Karpas-422 (cell line): Measurements from ENCODE around the gene DYNLT3. TPM values are rescaled to one million over a fixed set of nuclear protein-coding genes. Genes with fewer than 3 reads are reported as not detected.
A peak's percentile ranks its signal among the peaks of the same experiment; 100 is the strongest.

Experiments
- DNase-seq: peaks from one replicate; pipeline ENCODE4 v3.0.0-alpha.2; 2015
- H2AFZ ChIP-seq: fragments of 200-600 bp; sonication (generic); 2 replicates; pipeline ENCODE4 v1.6.1; 2014; ENCODE audit warnings: antibody characterized with exemption, low read length, mixed read lengths
- H3K27ac ChIP-seq: fragments of 200-600 bp; sonication (generic); 2 replicates; pipeline ENCODE4 v1.5.1; 2014; ENCODE audit warnings: mild to moderate bottlenecking, low read length, moderate library complexity
- H3K27me3 ChIP-seq: fragments of 200-600 bp; sonication (generic); 2 replicates; pipeline ENCODE4 v1.6.1; 2014; ENCODE audit warnings: low read length, mixed read lengths
- H3K36me3 ChIP-seq: fragments of 200-600 bp; sonication (generic); 2 replicates; pipeline ENCODE4 v1.6.1; 2014; ENCODE audit warnings: low read length, mixed read lengths; ENCODE audit not compliant: insufficient read depth
- H3K4me1 ChIP-seq: fragments of 200-600 bp; sonication (generic); 2 replicates; pipeline ENCODE4 v1.6.1; 2014; ENCODE audit warnings: mild to moderate bottlenecking, low read length, mixed read lengths
- H3K4me2 ChIP-seq: fragments of 200-600 bp; sonication (generic); 2 replicates; pipeline ENCODE4 v1.6.1; 2014; ENCODE audit warnings: low read length, low read depth, mild to moderate bottlenecking; ENCODE audit not compliant: poor library complexity, severe bottlenecking
- H3K4me3 ChIP-seq: fragments of 200-600 bp; sonication (generic); 2 replicates; pipeline ENCODE4 v1.5.1; 2014; ENCODE audit warnings: mild to moderate bottlenecking, antibody characterized with exemption, low read length, mixed read lengths
- H3K79me2 ChIP-seq: fragments of 200-600 bp; sonication (generic); 2 replicates; pipeline ENCODE4 v1.6.1; 2014; ENCODE audit warnings: mild to moderate bottlenecking, low read length, mixed read lengths
- H3K9ac ChIP-seq: fragments of 200-600 bp; sonication (generic); 2 replicates; pipeline ENCODE4 v1.6.0; 2014; ENCODE audit warnings: low read length
- H3K9me2 ChIP-seq: fragments of 200-600 bp; sonication (generic), shearing (Covaris generic); replicated peaks from 2 replicates; pipeline ENCODE4 v1.6.0; 2014; ENCODE audit warnings: mild to moderate bottlenecking, low read length, moderate library complexity; ENCODE audit not compliant: insufficient read depth
- H3K9me3 ChIP-seq: fragments of 300-700, 200-600 bp; sonication (generic); 2 replicates; pipeline ENCODE4 v1.6.1; 2014; ENCODE audit warnings: low read length, mixed read lengths
- H4K20me1 ChIP-seq: fragments of 200-600 bp; sonication (generic); 2 replicates; pipeline ENCODE4 v1.6.1; 2014; ENCODE audit warnings: mild to moderate bottlenecking, antibody characterized with exemption, low read length, low read depth; ENCODE audit not compliant: insufficient read depth
- total RNA-seq: library from RNA; depleted of rRNA; stranded (reverse); fragments of >200 nt; shearing (Covaris generic); gene quantifications from 2 replicates; pipeline ENCODE4 v1.2.3, GENCODE V29; 2014; ENCODE audit warnings: low replicate concordance; rRNA removed

Gene DYNLT3, protein sequence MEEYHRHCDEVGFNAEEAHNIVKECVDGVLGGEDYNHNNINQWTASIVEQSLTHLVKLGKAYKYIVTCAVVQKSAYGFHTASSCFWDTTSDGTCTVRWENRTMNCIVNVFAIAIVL
- 22.5 and 33.5 TPM in 2 replicates for total RNA-seq

GRCh38 chrX:37846934-37847732 lies at the start of gene DYNLT3:
DYNLT3 (minus strand) TSS chrX:37847571; CDS start chrX:37847510, 61 bp downstream.
- peak within 1 kb of the TSS; percentile 42; the same call in 1 of the 2 replicates for H3K27ac ChIP-seq
- H3K9me2 ChIP-seq = no peaks in the 10 kb centered on the region
- peak; percentile 92 for DNase-seq
- H3K4me2 ChIP-seq = peak within 1 kb of the TSS; percentile 88
- H3K27me3 ChIP-seq = no peaks in the 10 kb centered on the region
- peaks cover 16% of the 10 kb centered on the region for H3K4me1 ChIP-seq
- H3K4me3 ChIP-seq = peak within 1 kb of the TSS; percentile 82
- peak within 1 kb of the TSS; percentile 90 for H2AFZ ChIP-seq
- H3K9ac ChIP-seq = peak within 1 kb of the TSS; percentile 77
- no peaks in the 10 kb centered on the region for H3K36me3 ChIP-seq
- no peaks in the 10 kb centered on the region for H3K9me3 ChIP-seq
- peaks cover 8% of the 10 kb centered on the region; the same call in 1 of the 2 replicates for H3K79me2 ChIP-seq
- no peaks in the 10 kb centered on the region for H4K20me1 ChIP-seq

- Histone ChIP-seq H3K36me3 (no peaks in the 10 kb centered on the region), H4K20me1 (no peaks in the 10 kb centered on the region), H3K9me3 (no peaks in the 10 kb centered on the region), H3K9me2 (no peaks in the 10 kb centered on the region), H3K79me2 (no peaks in the 10 kb centered on the region), H3K27ac (no peak overlapping the region), H3K4me1 (no peaks in the 10 kb centered on the region), H2AFZ (no peak overlapping the region), H3K4me3 (no peak overlapping the region), H3K4me2 (no peak overlapping the region), H3K27me3 (no peaks in the 10 kb centered on the region), H3K9ac (no peak overlapping the region)
- no peak for DNase-seq
Measured at GRCh38 chrX:37896511-37896890, 49.1 kb upstream of the DYNLT3 start.

DNA sequence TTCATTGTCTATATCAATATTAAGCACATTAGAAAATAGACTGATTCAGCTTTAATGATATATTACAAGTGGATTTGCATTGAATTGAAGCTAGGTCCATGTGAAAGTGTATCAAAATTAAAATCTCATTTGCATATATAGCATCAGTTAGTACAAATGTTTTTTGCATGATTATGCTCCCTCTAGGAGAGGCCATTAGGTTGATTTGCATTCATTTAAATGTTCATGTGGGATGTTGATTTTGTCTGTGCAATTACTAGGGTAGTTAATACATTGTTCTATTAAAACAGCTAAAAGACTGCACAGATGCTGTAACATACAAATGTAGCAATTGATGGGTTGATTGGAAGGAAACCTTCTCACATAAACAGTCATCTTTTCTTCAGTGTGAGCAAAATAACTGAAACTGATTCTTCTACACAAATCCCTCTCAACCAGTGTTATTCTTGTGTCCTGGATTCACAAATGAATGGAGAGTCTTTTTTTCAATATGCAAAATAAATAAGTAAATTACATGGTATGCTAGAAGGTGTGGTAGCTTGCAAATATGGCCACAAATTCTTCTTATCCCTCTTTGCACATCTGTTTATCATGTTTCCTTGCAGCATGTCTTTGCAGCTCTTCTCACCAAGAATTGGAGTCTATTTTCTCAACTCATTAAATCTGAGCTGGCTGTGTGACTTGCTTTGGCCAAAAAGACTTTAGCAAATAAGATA lies 48.6 kb upstream of the DYNLT3 start:
- H3K36me3 ChIP-seq = no peaks in the 10 kb centered on the region
- no peaks in the 10 kb centered on the region for H3K9me3 ChIP-seq
- H3K27ac ChIP-seq = no peak overlapping the region
- H3K79me2 ChIP-seq = no peaks in the 10 kb centered on the region
- no peaks in the 10 kb centered on the region for H3K27me3 ChIP-seq
- no peaks in the 10 kb centered on the region for H3K9me2 ChIP-seq
- H3K4me3 ChIP-seq = no peak overlapping the region
- H3K4me2 ChIP-seq = no peak overlapping the region
- no peaks in the 10 kb centered on the region for H4K20me1 ChIP-seq
- DNase-seq = no peak
- H2AFZ ChIP-seq = no peak overlapping the region
- no peak overlapping the region for H3K9ac ChIP-seq
- H3K4me1 ChIP-seq = no peaks in the 10 kb centered on the region

DNA sequence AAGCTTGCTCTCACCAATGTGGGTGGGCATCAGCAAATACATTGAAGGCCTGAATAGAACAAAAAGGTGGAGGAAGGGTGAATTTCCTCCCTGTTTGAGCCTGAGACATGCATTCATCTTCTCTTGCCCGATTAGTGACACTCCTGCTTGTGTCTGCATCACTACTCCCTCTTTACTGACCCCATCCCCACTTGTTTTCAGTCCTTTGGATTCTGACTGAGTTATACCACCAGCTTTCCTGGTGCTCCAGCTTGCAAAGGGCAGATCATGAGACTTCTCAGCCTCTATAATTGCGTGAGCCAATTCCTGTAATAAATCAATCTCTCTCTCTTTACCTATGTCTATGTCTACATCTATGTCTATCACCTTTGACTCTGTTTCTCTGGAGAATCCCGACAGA lies 47.4 kb upstream of the DYNLT3 start:
- H3K36me3 ChIP-seq = no peaks in the 10 kb centered on the region
- no peaks in the 10 kb centered on the region for H3K9me2 ChIP-seq
- no peaks in the 10 kb centered on the region for H3K4me1 ChIP-seq
- no peak overlapping the region for H3K27ac ChIP-seq
- no peaks in the 10 kb centered on the region for H3K27me3 ChIP-seq
- no peaks in the 10 kb centered on the region for H3K79me2 ChIP-seq
- no peaks in the 10 kb centered on the region for H4K20me1 ChIP-seq
- no peak overlapping the region for H3K9ac ChIP-seq
- H2AFZ ChIP-seq = no peak overlapping the region
- no peak overlapping the region for H3K4me3 ChIP-seq
- no peaks in the 10 kb centered on the region for H3K9me3 ChIP-seq
- DNase-seq = no peak
- H3K4me2 ChIP-seq = no peak overlapping the region

- Histone ChIP-seq H3K36me3 (no peaks in the 10 kb centered on the region), H3K4me2 (no peak overlapping the region), H2AFZ (no peak overlapping the region), H3K9ac (no peak overlapping the region), H3K79me2 (no peaks in the 10 kb centered on the region), H3K9me2 (no peaks in the 10 kb centered on the region), H3K4me1 (no peaks in the 10 kb centered on the region), H4K20me1 (no peaks in the 10 kb centered on the region), H3K9me3 (no peaks in the 10 kb centered on the region), H3K27ac (no peak overlapping the region), H3K27me3 (no peaks in the 10 kb centered on the region), H3K4me3 (no peak overlapping the region)
- no peak for DNase-seq
Measured at GRCh38 chrX:37888010-37888409, 40.6 kb upstream of the DYNLT3 start.

DNA sequence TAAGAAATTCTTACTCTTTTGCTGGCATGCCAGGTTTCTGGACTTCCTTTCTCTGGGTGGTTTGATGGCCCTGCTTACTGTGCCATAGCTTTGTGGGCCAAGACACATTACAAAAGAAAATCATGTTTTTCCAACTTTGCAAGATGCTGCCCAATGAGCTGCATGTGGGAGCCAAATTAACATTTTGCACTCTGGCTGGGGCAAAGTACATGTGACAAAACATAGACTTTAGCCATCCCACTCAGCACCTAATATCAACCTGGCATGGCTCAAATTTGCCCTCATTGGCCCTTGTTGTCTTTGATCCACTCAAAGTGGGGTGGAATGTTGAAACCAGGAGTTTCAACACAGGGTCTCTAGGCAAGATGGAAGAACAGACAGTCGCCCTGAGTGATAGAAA lies 40.0 kb upstream of the DYNLT3 start:
- no peaks in the 10 kb centered on the region for H3K9me2 ChIP-seq
- no peak overlapping the region for H3K4me3 ChIP-seq
- no peaks in the 10 kb centered on the region for H3K9me3 ChIP-seq
- DNase-seq = no peak
- no peak overlapping the region for H3K27ac ChIP-seq
- H3K79me2 ChIP-seq = no peaks in the 10 kb centered on the region
- no peaks in the 10 kb centered on the region for H3K4me1 ChIP-seq
- H3K27me3 ChIP-seq = no peaks in the 10 kb centered on the region
- no peaks in the 10 kb centered on the region for H4K20me1 ChIP-seq
- H2AFZ ChIP-seq = no peak overlapping the region
- H3K36me3 ChIP-seq = no peaks in the 10 kb centered on the region
- no peak overlapping the region for H3K4me2 ChIP-seq
- H3K9ac ChIP-seq = no peak overlapping the region

DNA sequence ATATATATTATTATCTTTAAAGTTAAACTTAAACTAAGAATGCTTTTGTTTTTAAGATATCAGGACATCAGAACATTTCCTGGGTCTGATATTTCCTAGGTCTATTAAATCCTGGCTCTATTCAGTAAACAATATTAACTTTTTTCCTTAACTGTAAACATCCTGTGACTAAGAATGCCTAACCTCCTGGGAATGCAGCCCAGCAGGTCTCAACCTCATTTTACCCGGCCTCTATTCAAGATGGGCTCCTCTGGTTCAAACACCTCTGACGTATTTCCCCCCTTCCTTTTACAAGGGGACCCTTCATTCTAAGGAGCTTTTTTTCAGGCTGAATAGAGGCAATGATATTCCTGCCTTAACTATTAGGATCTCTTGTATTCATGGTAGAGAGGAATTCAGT lies 35.8 kb upstream of the DYNLT3 start:
- no peaks in the 10 kb centered on the region for H3K79me2 ChIP-seq
- H4K20me1 ChIP-seq = no peaks in the 10 kb centered on the region
- no peak overlapping the region for H3K9ac ChIP-seq
- no peaks in the 10 kb centered on the region for H3K36me3 ChIP-seq
- no peaks in the 10 kb centered on the region for H3K9me2 ChIP-seq
- H3K27ac ChIP-seq = no peak overlapping the region
- H3K9me3 ChIP-seq = no peaks in the 10 kb centered on the region
- no peak overlapping the region for H2AFZ ChIP-seq
- H3K4me2 ChIP-seq = no peak overlapping the region
- no peak for DNase-seq
- no peaks in the 10 kb centered on the region for H3K27me3 ChIP-seq
- no peak overlapping the region for H3K4me3 ChIP-seq
- no peaks in the 10 kb centered on the region for H3K4me1 ChIP-seq

- H3K27ac ChIP-seq = no peak overlapping the region
- no peak overlapping the region for H2AFZ ChIP-seq
- H3K27me3 ChIP-seq = no peaks in the 10 kb centered on the region
- no peak overlapping the region for H3K4me3 ChIP-seq
- no peaks in the 10 kb centered on the region for H3K9me3 ChIP-seq
- H3K9me2 ChIP-seq = no peaks in the 10 kb centered on the region
- H3K4me2 ChIP-seq = no peak overlapping the region
- no peaks in the 10 kb centered on the region for H3K36me3 ChIP-seq
- H3K4me1 ChIP-seq = no peaks in the 10 kb centered on the region
- no peak for DNase-seq
- no peaks in the 10 kb centered on the region for H3K79me2 ChIP-seq
- no peaks in the 10 kb centered on the region for H4K20me1 ChIP-seq
- no peak overlapping the region for H3K9ac ChIP-seq
Measured at GRCh38 chrX:37879692-37880091, 32.3 kb upstream of the DYNLT3 start.
